ENCODE results near the gene MMP15.
"Not testable (repeated sequence)": the region's sequence is repeated elsewhere in the genome, so short reads cannot be mapped to it uniquely, and the experiment has no call there.

DNA sequence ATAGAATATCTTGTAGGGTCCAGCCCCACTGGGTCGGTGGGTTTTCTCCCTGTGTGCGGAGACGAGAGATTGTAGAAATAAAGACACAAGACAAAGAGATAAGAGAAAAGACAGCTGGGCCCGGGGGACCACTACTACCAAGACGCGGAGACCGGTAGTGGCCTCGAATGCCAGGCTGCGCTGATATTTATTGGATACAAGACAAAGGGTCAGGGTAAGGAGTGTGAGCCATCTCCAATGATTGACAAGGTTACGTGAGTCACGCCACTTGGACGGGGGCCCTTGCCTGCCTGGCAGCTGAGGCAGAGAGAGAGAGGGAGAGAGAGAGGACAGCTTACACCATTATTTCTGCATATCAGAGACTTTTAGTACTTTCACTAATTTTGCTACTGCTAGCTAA is 20.8 kb upstream of the MMP15 start:
- TF ChIP-seq EZH2phosphoT487 (IDR thresholded peaks at IDR 0.05; ENCODE audit: low read depth) = not testable (repeated sequence)
- TF ChIP-seq, protein P1, sequence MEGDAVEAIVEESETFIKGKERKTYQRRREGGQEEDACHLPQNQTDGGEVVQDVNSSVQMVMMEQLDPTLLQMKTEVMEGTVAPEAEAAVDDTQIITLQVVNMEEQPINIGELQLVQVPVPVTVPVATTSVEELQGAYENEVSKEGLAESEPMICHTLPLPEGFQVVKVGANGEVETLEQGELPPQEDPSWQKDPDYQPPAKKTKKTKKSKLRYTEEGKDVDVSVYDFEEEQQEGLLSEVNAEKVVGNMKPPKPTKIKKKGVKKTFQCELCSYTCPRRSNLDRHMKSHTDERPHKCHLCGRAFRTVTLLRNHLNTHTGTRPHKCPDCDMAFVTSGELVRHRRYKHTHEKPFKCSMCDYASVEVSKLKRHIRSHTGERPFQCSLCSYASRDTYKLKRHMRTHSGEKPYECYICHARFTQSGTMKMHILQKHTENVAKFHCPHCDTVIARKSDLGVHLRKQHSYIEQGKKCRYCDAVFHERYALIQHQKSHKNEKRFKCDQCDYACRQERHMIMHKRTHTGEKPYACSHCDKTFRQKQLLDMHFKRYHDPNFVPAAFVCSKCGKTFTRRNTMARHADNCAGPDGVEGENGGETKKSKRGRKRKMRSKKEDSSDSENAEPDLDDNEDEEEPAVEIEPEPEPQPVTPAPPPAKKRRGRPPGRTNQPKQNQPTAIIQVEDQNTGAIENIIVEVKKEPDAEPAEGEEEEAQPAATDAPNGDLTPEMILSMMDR (IDR thresholded peaks at IDR 0.05; ENCODE audit: low read depth, low read length) = not testable (repeated sequence)
